Measurements from ENCODE around the gene SPECC1L. TPM values are rescaled to one million over a fixed set of nuclear protein-coding genes. Genes with fewer than 3 reads are reported as not detected.
A peak's percentile ranks its signal among the peaks of the same experiment; 100 is the strongest.
"Not testable (repeated sequence)": the region's sequence is repeated elsewhere in the genome, so short reads cannot be mapped to it uniquely, and the experiment has no call there.

SPECC1L gene
- total and polyA plus RNA-seq, 10 of the 15 experiments (the other 5 are each of a cell fraction or from before 2014, with no cell fraction given): 1.9 to 40.6 (median 19.1) TPM

GRCh38 chr22:24240985-24241692 lies 29.5 kb upstream of the SPECC1L start:
- H3K9ac ChIP-seq (ENCODE audit: control insufficient read depth, insufficient read depth, low read length); H3K9me3 ChIP-seq (replicated peaks; ENCODE audit: control insufficient read depth, insufficient read depth, low read length); H3K27ac ChIP-seq (ENCODE audit: control insufficient read depth, insufficient read depth); FAIRE-seq; DNase-seq (ENCODE audit: low read depth, low spot score); H3K4me2 ChIP-seq (ENCODE audit: control insufficient read depth, insufficient read depth); H3K79me2 ChIP-seq (ENCODE audit: control insufficient read depth, insufficient read depth, low read length); BruUV-seq (replicated peaks); H3K27me3 ChIP-seq (replicated peaks in 1 of 2; ENCODE audit: control insufficient read depth in 2 of 2, insufficient read depth in 2 of 2, low read length in 1 of 2); H3K4me3 ChIP-seq; POLR2A ChIA-PET; ATAC-seq; in situ Hi-C loops (cut with MboI); H3K36me3 ChIP-seq (ENCODE audit: control insufficient read depth in 2 of 2, insufficient read depth in 2 of 2, low read length in 1 of 2); SMC1A ChIA-PET (ENCODE audit: uncharacterized antibody, unreplicated experiment); H2AFZ ChIP-seq (ENCODE audit: control insufficient read depth, low read depth, low read length); H4K20me1 ChIP-seq (ENCODE audit: control insufficient read depth, insufficient read depth): not testable (repeated sequence)
- intact Hi-C loops (cut with micrococcal nuclease; ENCODE audit: unreplicated experiment): loop anchor here (10.0 kb wide), 1 partner anchor 286 kb away; no protein-coding TSS in a partner anchor
- H3K4me1 ChIP-seq (ENCODE audit: control insufficient read depth, insufficient read depth, low read length): peaks cover 15% of the 10 kb centered on the region
- ChIA-PET CTCF (interaction anchor here (0.7 to 2.3 kb wide), 3 partner anchors 10 to 87 kb away, joined by 3 to 21 read pairs (median 9); no protein-coding TSS in a partner anchor), RAD21 (ENCODE audit: unreplicated experiment) (interaction anchor here (0.7 kb wide), 1 partner anchor 30 kb away, joined by 3 read pairs; no protein-coding TSS in a partner anchor)
- WGBS (ENCODE audit: insufficient coverage, insufficient replicate concordance, low lambda C conversion rate, missing lambda C conversion rate): 67% methylated on average over 9 of the region's 9 CpGs

- H3K36me3 ChIP-seq (ENCODE audit: control insufficient read depth in 2 of 2, insufficient read depth in 2 of 2, low read length in 1 of 2); RAD21 ChIA-PET (ENCODE audit: unreplicated experiment); POLR2A ChIA-PET; SMC1A ChIA-PET (ENCODE audit: uncharacterized antibody, unreplicated experiment); H3K27ac ChIP-seq (ENCODE audit: control insufficient read depth, insufficient read depth); H4K20me1 ChIP-seq (ENCODE audit: control insufficient read depth, insufficient read depth); H3K4me3 ChIP-seq; in situ Hi-C loops (cut with MboI); H3K79me2 ChIP-seq (ENCODE audit: control insufficient read depth, insufficient read depth, low read length); FAIRE-seq; H3K9ac ChIP-seq (ENCODE audit: control insufficient read depth, insufficient read depth, low read length); ATAC-seq; BruUV-seq (replicated peaks); H3K9me3 ChIP-seq (replicated peaks; ENCODE audit: control insufficient read depth, insufficient read depth, low read length); H3K27me3 ChIP-seq (replicated peaks in 1 of 2; ENCODE audit: control insufficient read depth in 2 of 2, insufficient read depth in 2 of 2, low read length in 1 of 2); DNase-seq (ENCODE audit: low read depth, low spot score); H3K4me2 ChIP-seq (ENCODE audit: control insufficient read depth, insufficient read depth): not testable (repeated sequence)
- intact Hi-C loops (cut with micrococcal nuclease; ENCODE audit: unreplicated experiment): loop anchor here (10.0 kb wide), 1 partner anchor 289 kb away; no protein-coding TSS in a partner anchor
- Histone ChIP-seq H2AFZ (ENCODE audit: control insufficient read depth, low read depth, low read length) (peak overlapping the region; percentile 83), H3K4me1 (ENCODE audit: control insufficient read depth, insufficient read depth, low read length) (peaks cover 15% of the 10 kb centered on the region)
- CTCF ChIA-PET: interaction anchor here (0.7 to 1.5 kb wide), 5 partner anchors 9 to 350 kb away, joined by 3 to 6 read pairs (median 3); partner anchors contain the start of genes CABIN1 and MIF
- 16% methylated on average over 3 of the region's 3 CpGs for WGBS (ENCODE audit: insufficient coverage, insufficient replicate concordance, low lambda C conversion rate, missing lambda C conversion rate)
Observed at GRCh38 chr22:24243417-24243816, 27.2 kb upstream of the SPECC1L start.
